Panc1 (cell line): ENCODE results near the gene SND1. TPM values are rescaled to one million over a fixed set of nuclear protein-coding genes. Genes with fewer than 3 reads are reported as not detected.

Experiments
- ATAC-seq: fragments of 200-7000 bp; cut with Tn5 transposase; 2 replicates; pipeline ENCODE4 v1.9.1; 2020; ENCODE audit warnings: mild to moderate bottlenecking, moderate library complexity
- BruUV-seq: library from RNA; stranded (reverse); fragments of 400-500 nt; replicated peaks from 2 replicates; lab custom pipeline; 2021; lab: Mats Ljungman, UMichigan
- CTCF ChIA-PET: fragments of 300-600 bp; sonication (Branson Sonifier 250); formaldehyde crosslinking; loops from one replicate; lab custom pipeline; 2022; ENCODE audit warnings: antibody characterized with exemption; lab: Charles Lee
- POLR2A ChIA-PET: fragments of 300-600 bp; sonication (Branson Sonifier 250); formaldehyde crosslinking; loops from one replicate; lab custom pipeline; 2022; ENCODE audit warnings: antibody characterized with exemption; lab: Charles Lee
- DNase-seq: peaks from one replicate; pipeline ENCODE4 v3.0.0-alpha.2; 2010; ENCODE audit warnings: low read depth, low spot score
- H3K27ac ChIP-seq: 2 replicates; pipeline ENCODE4 v1.5.1; 2011; ENCODE audit warnings: mild to moderate bottlenecking, low read length, inconsistent platforms
- H3K27me3 ChIP-seq: fragments of 200-500 bp; sonication (Bioruptor generic); 2 replicates; pipeline ENCODE4 v1.6.0; 2014; ENCODE audit warnings: low read length, inconsistent platforms; ENCODE audit not compliant: control insufficient read depth, insufficient read depth
- H3K36me3 ChIP-seq: fragments of 200-500 bp; sonication (Bioruptor generic); 2 replicates; pipeline ENCODE4 v1.5.1; 2014; ENCODE audit warnings: inconsistent platforms, mild to moderate bottlenecking, low read length, moderate library complexity; ENCODE audit not compliant: control insufficient read depth, insufficient read depth
- H3K4me1 ChIP-seq: 2 replicates; pipeline ENCODE4 v1.5.1; 2011; ENCODE audit warnings: inconsistent platforms, mild to moderate bottlenecking, low read length, moderate library complexity; ENCODE audit not compliant: control insufficient read depth, insufficient read depth
- H3K4me3 ChIP-seq, 2 experiments: 2 replicates each; pipeline ENCODE4 v1.5.1; 2011 to 2012; ENCODE audit warnings: low read depth in 2 of 2, low read length in 2 of 2, mild to moderate bottlenecking in 2 of 2, inconsistent platforms in 1 of 2, moderate library complexity in 1 of 2
- H3K9me3 ChIP-seq: fragments of 200-500 bp; sonication (Bioruptor generic); 2 replicates; pipeline ENCODE4 v1.5.1; 2014; ENCODE audit warnings: low read depth, mild to moderate bottlenecking, inconsistent platforms, low read length, moderate library complexity; ENCODE audit not compliant: control insufficient read depth, insufficient read depth
- POLR2AphosphoS5 ChIP-seq: IDR thresholded peaks from 2 replicates; pipeline ENCODE4 v1.6.1; 2012; ENCODE audit warnings: mild to moderate bottlenecking, low read depth, low read length, moderate library complexity
- SIN3A ChIP-seq: IDR thresholded peaks from 2 replicates; pipeline ENCODE4 v1.6.1; 2012; ENCODE audit warnings: low read depth, mild to moderate bottlenecking, low read length, moderate library complexity, borderline replicate concordance; ENCODE audit not compliant: insufficient read depth
- TCF7L2 ChIP-seq: IDR thresholded peaks from 2 replicates; pipeline ENCODE4 v1.6.1; 2011; ENCODE audit warnings: mild to moderate bottlenecking, low read depth, low read length, inconsistent platforms
- in situ Hi-C: cut with HindIII; loops from 2 replicates; pipeline ENCODE4 v1.10.0; 2016; ENCODE audit warnings: low sequenced_read_pairs, low pct_unique_long_range_greater_than_20kb
- intact Hi-C: fragments of 100-400 bp; cut with micrococcal nuclease; formaldehyde crosslinking; loops from one replicate; pipeline ENCODE4 v1.10.0; 2022; ENCODE audit not compliant: unreplicated experiment
- total RNA-seq: library from RNA; stranded (reverse); gene quantifications from one replicate; pipeline ENCODE4 v1.2.1, GENCODE V29; 2021; ENCODE audit not compliant: unreplicated experiment
- TF ChIP-seq, protein P1 (sequence below), 2 experiments: IDR thresholded peaks; 2 replicates each; pipeline ENCODE4 v1.6.1; 2011 to 2012; ENCODE audit warnings: low read depth in 2 of 2, control low read depth in 1 of 2, low read length in 1 of 2, mild to moderate bottlenecking in 1 of 2, moderate library complexity in 1 of 2; ENCODE audit not compliant: insufficient read depth in 1 of 2
- TF ChIP-seq, protein P2 (sequence below): fragments of 450-650 bp; IDR thresholded peaks from 2 replicates; pipeline ENCODE4 v1.5.1; 2017; ENCODE audit warnings: mild to moderate bottlenecking

Gene SND1
- total RNA-seq, 1 experiment from 2014 or later: 176 TPM

DNA sequence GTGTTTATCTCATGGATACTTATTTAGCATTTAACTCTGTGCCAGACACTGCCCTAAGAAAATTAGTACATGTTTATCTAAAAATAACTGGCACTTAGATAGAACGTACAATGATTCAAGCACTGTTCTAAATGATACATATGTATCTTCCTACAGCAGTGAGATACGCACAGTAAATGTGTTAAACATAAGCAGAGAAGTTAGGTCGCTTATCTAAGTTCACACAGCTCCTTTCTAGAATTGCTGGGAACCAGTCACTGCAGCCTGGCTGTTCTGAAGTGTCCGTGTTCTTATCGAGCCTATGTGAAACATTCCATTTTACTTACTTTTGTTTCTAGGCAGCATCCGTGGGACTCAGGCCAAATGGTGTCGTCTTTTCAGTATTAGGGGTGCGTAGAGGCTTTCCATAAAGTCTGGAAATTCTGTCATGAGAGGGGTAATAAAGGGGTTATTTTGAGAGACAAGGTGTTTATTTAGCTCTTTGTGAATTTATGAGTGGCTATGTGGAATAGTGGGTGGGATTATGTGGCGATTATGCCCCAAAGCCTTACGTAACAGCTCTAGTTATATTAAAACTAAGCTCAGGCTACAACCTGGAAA lies 186.9 kb downstream of the SND1 start:
- Histone ChIP-seq H3K36me3 (no peaks in the 10 kb centered on the region), H3K27ac (no peak overlapping the region), H3K27me3 (no peaks in the 10 kb centered on the region), H3K4me1 (no peaks in the 10 kb centered on the region), H3K4me3 (no peak overlapping the region), H3K9me3 (peaks cover 11% of the 10 kb centered on the region; the same call in 1 of the 2 replicates)
- ChIA-PET POLR2A (no interaction called here), CTCF (no interaction called here)
- BruUV-seq: no TSS peak
- intact Hi-C loops: no loop called here
- TF ChIP-seq SIN3A (no peak), TCF7L2 (no peak), POLR2AphosphoS5 (no peak)
- TF ChIP-seq, protein P1, sequence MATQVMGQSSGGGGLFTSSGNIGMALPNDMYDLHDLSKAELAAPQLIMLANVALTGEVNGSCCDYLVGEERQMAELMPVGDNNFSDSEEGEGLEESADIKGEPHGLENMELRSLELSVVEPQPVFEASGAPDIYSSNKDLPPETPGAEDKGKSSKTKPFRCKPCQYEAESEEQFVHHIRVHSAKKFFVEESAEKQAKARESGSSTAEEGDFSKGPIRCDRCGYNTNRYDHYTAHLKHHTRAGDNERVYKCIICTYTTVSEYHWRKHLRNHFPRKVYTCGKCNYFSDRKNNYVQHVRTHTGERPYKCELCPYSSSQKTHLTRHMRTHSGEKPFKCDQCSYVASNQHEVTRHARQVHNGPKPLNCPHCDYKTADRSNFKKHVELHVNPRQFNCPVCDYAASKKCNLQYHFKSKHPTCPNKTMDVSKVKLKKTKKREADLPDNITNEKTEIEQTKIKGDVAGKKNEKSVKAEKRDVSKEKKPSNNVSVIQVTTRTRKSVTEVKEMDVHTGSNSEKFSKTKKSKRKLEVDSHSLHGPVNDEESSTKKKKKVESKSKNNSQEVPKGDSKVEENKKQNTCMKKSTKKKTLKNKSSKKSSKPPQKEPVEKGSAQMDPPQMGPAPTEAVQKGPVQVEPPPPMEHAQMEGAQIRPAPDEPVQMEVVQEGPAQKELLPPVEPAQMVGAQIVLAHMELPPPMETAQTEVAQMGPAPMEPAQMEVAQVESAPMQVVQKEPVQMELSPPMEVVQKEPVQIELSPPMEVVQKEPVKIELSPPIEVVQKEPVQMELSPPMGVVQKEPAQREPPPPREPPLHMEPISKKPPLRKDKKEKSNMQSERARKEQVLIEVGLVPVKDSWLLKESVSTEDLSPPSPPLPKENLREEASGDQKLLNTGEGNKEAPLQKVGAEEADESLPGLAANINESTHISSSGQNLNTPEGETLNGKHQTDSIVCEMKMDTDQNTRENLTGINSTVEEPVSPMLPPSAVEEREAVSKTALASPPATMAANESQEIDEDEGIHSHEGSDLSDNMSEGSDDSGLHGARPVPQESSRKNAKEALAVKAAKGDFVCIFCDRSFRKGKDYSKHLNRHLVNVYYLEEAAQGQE (IDR thresholded peaks at IDR 0.05; ENCODE audit: insufficient read depth in 1 of 2, low read depth in 2 of 2, low read length in 1 of 2): no peak
- TF ChIP-seq, protein P2, sequence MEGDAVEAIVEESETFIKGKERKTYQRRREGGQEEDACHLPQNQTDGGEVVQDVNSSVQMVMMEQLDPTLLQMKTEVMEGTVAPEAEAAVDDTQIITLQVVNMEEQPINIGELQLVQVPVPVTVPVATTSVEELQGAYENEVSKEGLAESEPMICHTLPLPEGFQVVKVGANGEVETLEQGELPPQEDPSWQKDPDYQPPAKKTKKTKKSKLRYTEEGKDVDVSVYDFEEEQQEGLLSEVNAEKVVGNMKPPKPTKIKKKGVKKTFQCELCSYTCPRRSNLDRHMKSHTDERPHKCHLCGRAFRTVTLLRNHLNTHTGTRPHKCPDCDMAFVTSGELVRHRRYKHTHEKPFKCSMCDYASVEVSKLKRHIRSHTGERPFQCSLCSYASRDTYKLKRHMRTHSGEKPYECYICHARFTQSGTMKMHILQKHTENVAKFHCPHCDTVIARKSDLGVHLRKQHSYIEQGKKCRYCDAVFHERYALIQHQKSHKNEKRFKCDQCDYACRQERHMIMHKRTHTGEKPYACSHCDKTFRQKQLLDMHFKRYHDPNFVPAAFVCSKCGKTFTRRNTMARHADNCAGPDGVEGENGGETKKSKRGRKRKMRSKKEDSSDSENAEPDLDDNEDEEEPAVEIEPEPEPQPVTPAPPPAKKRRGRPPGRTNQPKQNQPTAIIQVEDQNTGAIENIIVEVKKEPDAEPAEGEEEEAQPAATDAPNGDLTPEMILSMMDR: no peak
- DNase-seq: no peak
- in situ Hi-C loops: no loop called here
- no peak for ATAC-seq

DNA sequence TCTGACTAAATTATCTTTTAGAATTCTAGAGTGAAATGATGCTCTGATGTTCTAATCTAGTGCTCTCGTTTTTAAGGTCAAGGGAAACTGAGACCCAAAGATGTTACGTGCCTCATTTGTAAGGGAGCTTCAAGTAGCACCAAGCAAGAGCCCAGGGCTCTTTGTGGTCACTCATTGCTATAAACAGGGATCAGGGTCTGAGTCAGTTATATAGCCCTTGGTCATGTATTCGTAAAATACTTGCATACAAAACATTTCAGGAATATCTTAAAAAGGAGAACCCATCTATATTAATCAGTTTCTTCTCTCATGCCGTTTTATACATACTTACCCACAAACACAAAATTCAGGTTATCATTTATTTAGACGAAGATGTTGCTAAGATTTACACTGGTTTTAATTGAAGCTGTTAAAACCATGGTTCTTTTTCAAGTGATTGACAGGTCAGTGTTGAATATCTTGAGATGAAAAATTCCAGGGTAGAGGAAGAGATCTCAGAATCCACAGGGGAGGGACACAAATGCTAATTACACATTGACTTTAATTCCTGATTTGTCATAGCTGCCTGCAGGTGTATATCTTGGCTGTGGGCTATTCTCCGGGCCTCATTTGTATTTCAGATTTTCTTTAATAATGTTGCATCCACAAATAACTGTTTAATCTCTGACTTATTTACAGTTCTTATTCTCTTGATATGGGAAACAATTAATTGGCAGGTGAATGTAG lies 188.4 kb downstream of the SND1 start:
- DNase-seq: no peak
- intact Hi-C loops (no loop called here), in situ Hi-C loops (no loop called here)
- Histone ChIP-seq H3K36me3 (no peaks in the 10 kb centered on the region), H3K27ac (no peak overlapping the region), H3K9me3 (peaks cover 11% of the 10 kb centered on the region; the same call in 1 of the 2 replicates), H3K27me3 (no peaks in the 10 kb centered on the region), H3K4me3 (no peak overlapping the region), H3K4me1 (no peaks in the 10 kb centered on the region)
- BruUV-seq: no TSS peak
- ATAC-seq: no peak
- CTCF ChIA-PET: no interaction called here
- TF ChIP-seq, protein P1 (IDR thresholded peaks at IDR 0.05; ENCODE audit: insufficient read depth in 1 of 2, low read depth in 2 of 2, low read length in 1 of 2): no peak
- no peak for TF ChIP-seq POLR2AphosphoS5
- no peak for TF ChIP-seq SIN3A
- no peak for TF ChIP-seq TCF7L2
- TF ChIP-seq, protein P2: no peak
- POLR2A ChIA-PET: no interaction called here
